ENCODE results near the gene IL1F10. TPM values are rescaled to one million over a fixed set of nuclear protein-coding genes. Genes with fewer than 3 reads are reported as not detected.

Gene IL1F10
- total and polyA plus RNA-seq, 2 of the 13 experiments (the other 11 are each of a cell fraction or from before 2014, with no cell fraction given) = not detected

- no peak for TF ChIP-seq ZNF724P (CRISPR knock-in tag; IDR thresholded peaks at IDR 0.05; ENCODE audit: borderline replicate concordance)
Observed at GRCh38 chr2:113018509-113018908, 49.3 kb upstream of the IL1F10 start (continued).

GRCh38 chr2:113021312-113021711 is 46.5 kb upstream of the IL1F10 start:
- Histone ChIP-seq H2AFZ (ENCODE audit: low read length) (no peak overlapping the region), H3K4me1 (ENCODE audit: insufficient read depth, low read length) (no peaks in the 10 kb centered on the region), H3K27me3 (ENCODE audit: control insufficient read depth in 1 of 2, insufficient read depth in 2 of 2, low read length in 2 of 2) (peaks cover 0 to 10% of the 10 kb centered on the region in 2 experiments; a peak in 2 of 5 replicates), H3K4me2 (ENCODE audit: low read depth, low read length) (no peak overlapping the region), H3K9ac (ENCODE audit: insufficient read depth, low read depth, low read length) (no peak overlapping the region), H3K27ac (ENCODE audit: extremely low read length, insufficient read depth, low read length) (no peak overlapping the region), H3K79me2 (ENCODE audit: insufficient read depth, low read length) (no peaks in the 10 kb centered on the region), H4K20me1 (ENCODE audit: insufficient read depth, low read length) (no peaks in the 10 kb centered on the region), H3K9me3 (ENCODE audit: low read length) (no peaks in the 10 kb centered on the region), H3K4me3 (replicated peaks in 1 of 3; ENCODE audit: insufficient read depth in 1 of 3, low read depth in 2 of 3, low read length in 3 of 3) (no peak overlapping the region), H3K36me3 (replicated peaks in 1 of 2; ENCODE audit: control insufficient read depth in 1 of 2, insufficient read depth in 2 of 2, low read length in 2 of 2) (no peaks in the 10 kb centered on the region)
- FAIRE-seq (no peak), ATAC-seq (no peak), DNase-seq (ENCODE audit: low spot score) (no peak)
- CTCF ChIA-PET (ENCODE audit: low intra/inter-chr PET ratio, low total read pairs) = no interaction called here
- intact Hi-C loops (cut with micrococcal nuclease; ENCODE audit: unreplicated experiment) = no loop called here
- BruUV-seq (replicated peaks) = no TSS peak
- POLR2A ChIA-PET = no interaction called here
- in situ Hi-C loops (cut with HindIII; ENCODE audit: extremely low pct_ligation_motif_present, low pct_unique_long_range_greater_than_20kb) = no loop called here
- WGBS (ENCODE audit: low lambda C conversion rate) = 13% methylated on average over 4 of the region's 4 CpGs
- TF ChIP-seq ZNF407 (CRISPR knock-in tag; IDR thresholded peaks at IDR 0.05; ENCODE audit: not compliant biosample characterization) (no peak), ZNF562 (CRISPR knock-in tag; IDR thresholded peaks at IDR 0.05; ENCODE audit: borderline replicate concordance) (no peak), PHF21A (CRISPR knock-in tag; IDR thresholded peaks at IDR 0.05) (no peak), HBP1 (CRISPR knock-in tag; IDR thresholded peaks at IDR 0.05; ENCODE audit: low read depth) (no peak), ZNF496 (CRISPR knock-in tag; IDR thresholded peaks at IDR 0.05; ENCODE audit: insufficient replicate concordance) (no peak), NONO (IDR thresholded peaks at IDR 0.05) (no peak), NONO (CRISPR knock-in tag; conservative IDR thresholded peaks at IDR 0.05) (no peak), CSRNP2 (CRISPR knock-in tag; conservative IDR thresholded peaks at IDR 0.05; ENCODE audit: low read depth) (no peak)

All from HepG2 (cell line).